K562 (cell line): Measurements from ENCODE around the gene RBM45. TPM values are rescaled to one million over a fixed set of nuclear protein-coding genes. Genes with fewer than 3 reads are reported as not detected.

Source experiments
- ATAC-seq: fragments of 200-7000 bp; cut with Tn5 transposase; 3 replicates; pipeline ENCODE4 v1.9.1; 2020; ENCODE audit warnings: moderate library complexity
- BruUV-seq: library from RNA; stranded (reverse); fragments of 400-500 nt; replicated peaks from 2 replicates; lab custom pipeline; 2021; lab: Mats Ljungman, UMichigan
- CTCF ChIA-PET: fragments of 300-600 bp; formaldehyde crosslinking; extraction: SDS; loops from one replicate; lab custom pipeline; 2021; ENCODE audit warnings: low intra/inter-chr PET ratio; lab: Yijun Ruan, JAX
- POLR2A ChIA-PET: fragments of 300-600, 350-650 bp; sonication (Branson Sonifier 250); formaldehyde crosslinking; extraction: SDS; loops from one replicate; lab custom pipeline; 2021; ENCODE audit warnings: antibody characterized with exemption, inconsistent platforms; lab: Yijun Ruan, JAX
- DNase-seq, 4 experiments: peaks; one replicate each; pipeline versions ENCODE4 v3.0.0 to v3.0.0-alpha.2; 2011 to 2018; ENCODE audit warnings: low spot score in 3 of 4, mixed read lengths in 3 of 4; ENCODE audit errors: extremely low read depth in 1 of 4
- FAIRE-seq: peaks from 2 replicates; lab custom pipeline; 2011; peaks lifted over from hg19 to GRCh38; lab: Jason Lieb, UNC
- H2AFZ ChIP-seq: 2 replicates; pipeline ENCODE4 v1.6.0; 2011; ENCODE audit warnings: low read depth, low read length, control low read depth, inconsistent platforms
- H3K27ac ChIP-seq: fragments of 200-600 bp; 3 replicates; pipeline ENCODE4 v1.8.0; 2011; ENCODE audit warnings: low read depth, mild to moderate bottlenecking, control low read depth, inconsistent platforms, low read length, moderate library complexity, mixed read lengths; ENCODE audit errors: extremely low read depth
- H3K27me3 ChIP-seq, 2 experiments: fragments of 300-600 bp in 1 of 2; 2 replicates in 1 of 2; 3 replicates in 1 of 2; pipeline versions ENCODE4 v1.6.0 to v1.8.0; 2011; ENCODE audit warnings: inconsistent platforms in 2 of 2, low read length in 2 of 2, mild to moderate bottlenecking in 1 of 2, mixed read lengths in 1 of 2, moderate library complexity in 1 of 2; ENCODE audit not compliant: control insufficient read depth in 2 of 2, insufficient read depth in 2 of 2
- H3K36me3 ChIP-seq: fragments of 300-600 bp; 3 replicates; pipeline ENCODE4 v1.8.0; 2011; ENCODE audit warnings: mild to moderate bottlenecking, low read length, inconsistent platforms; ENCODE audit not compliant: control insufficient read depth, insufficient read depth
- H3K4me1 ChIP-seq, 2 experiments: fragments of 200-600 bp in 1 of 2; replicated peaks in 1 of 2; 2 replicates in 1 of 2; 3 replicates in 1 of 2; pipeline versions ENCODE4 v1.5.1 to v1.8.0; 2011; ENCODE audit warnings: inconsistent platforms in 2 of 2, low read length in 2 of 2, mild to moderate bottlenecking in 1 of 2, mixed read lengths in 1 of 2, moderate library complexity in 1 of 2; ENCODE audit not compliant: control insufficient read depth in 2 of 2, insufficient read depth in 2 of 2
- H3K4me2 ChIP-seq: 2 replicates; pipeline ENCODE4 v1.6.1; 2011; ENCODE audit warnings: low read length, control low read depth, inconsistent platforms, mixed read lengths; ENCODE audit not compliant: insufficient read depth
- H3K4me3 ChIP-seq: fragments of 200-600 bp; sonication (generic), shearing (Covaris generic); 2 replicates; pipeline ENCODE4 v1.5.1; 2016; ENCODE audit warnings: control low read depth, inconsistent platforms
- H3K79me2 ChIP-seq: fragments of 200-600 bp; 3 replicates; pipeline ENCODE4 v1.8.0; 2011; ENCODE audit warnings: low read length, inconsistent platforms; ENCODE audit not compliant: control insufficient read depth, insufficient read depth
- H3K9ac ChIP-seq, 2 experiments: 2 replicates each; pipeline versions ENCODE4 v1.6.0 to v1.6.1; 2011; ENCODE audit warnings: low read depth in 2 of 2, low read length in 2 of 2, control low read depth in 1 of 2, inconsistent platforms in 1 of 2, mild to moderate bottlenecking in 1 of 2, mixed read lengths in 1 of 2; ENCODE audit not compliant: insufficient read depth in 1 of 2
- H3K9me1 ChIP-seq: one replicate; pipeline ENCODE4 v1.6.0; 2011; ENCODE audit warnings: inconsistent platforms, mild to moderate bottlenecking, low read length, moderate library complexity; ENCODE audit not compliant: control insufficient read depth, insufficient read depth
- H3K9me3 ChIP-seq: replicated peaks from 2 replicates; pipeline ENCODE4 v1.5.1; 2011; ENCODE audit warnings: low read depth, low read length, inconsistent platforms; ENCODE audit not compliant: control insufficient read depth, insufficient read depth
- H4K20me1 ChIP-seq: replicated peaks from 2 replicates; pipeline ENCODE4 v1.6.1; 2011; ENCODE audit warnings: low read length, inconsistent platforms, mixed read lengths; ENCODE audit not compliant: control insufficient read depth, insufficient read depth
- ESRRA ChIP-seq: fragments of 450-650 bp; IDR thresholded peaks from 2 replicates; pipeline ENCODE4 v1.6.1; 2014; ENCODE audit warnings: low read depth, mild to moderate bottlenecking, moderate library complexity, borderline replicate concordance
- GABPB1 ChIP-seq: sonication (generic); formaldehyde crosslinking; IDR thresholded peaks from 2 replicates; pipeline ENCODE4 v1.8.0; 2022; ENCODE audit warnings: mild to moderate bottlenecking, missing genetic modification reagents
- MAFK ChIP-seq: IDR thresholded peaks from 2 replicates; pipeline ENCODE4 v1.6.1; 2011; ENCODE audit warnings: low read length, improper control_type of control experiment
- ZNF695 ChIP-seq: fragments of 450-650 bp; formaldehyde crosslinking; IDR thresholded peaks from 2 replicates; pipeline ENCODE4 v1.4.0; 2020; ENCODE audit warnings: mild to moderate bottlenecking, moderate library complexity
- WGBS: fragments of 100-300 bp; shearing (Covaris generic); methylation state at CpG from one replicate; pipeline ENCODE4 v1.1.6; 2016; ENCODE audit warnings: low coverage, mixed read lengths; ENCODE audit not compliant: insufficient coverage; ENCODE audit errors: missing lambda C conversion rate; 5-methylcytosine and 5-hydroxymethylcytosine counted together
- in situ Hi-C: fragments of 300-500 bp; cut with MboI; formaldehyde crosslinking; loops from 4 replicates; pipeline ENCODE4 v1.15.0; 2018; ENCODE audit warnings: inconsistent platforms, mixed read lengths
- intact Hi-C: fragments of 100-400 bp; cut with micrococcal nuclease; formaldehyde crosslinking; loops from 2 replicates; pipeline ENCODE4 v1.14.2; 2022
- polyA plus RNA-seq, 8 experiments: library from polyadenylated mRNA; depleted of rRNA in 4 of 8; stranded (reverse) in 5 of 8; unstranded in 3 of 8; fragments of >200 nt; fragmentation: Nextera tagmentation in 2 of 8; fragmentation: Illumina TruSeq in 1 of 8; extraction: Ambion mirVana in 2 of 8; extraction: Trizol in 1 of 8; gene quantifications; 2 replicates each; pipeline versions ENCODE4 v1.2.1 to v1.2.3, GENCODE V29; 2011 to 2014; ENCODE audit warnings: inconsistent platforms in 1 of 8, missing spikeins in 1 of 8
- total RNA-seq, 7 experiments: library from RNA; depleted of rRNA in 6 of 7; stranded (reverse); fragments of >200 nt in 6 of 7; fragmentation: Illumina TruSeq in 2 of 7; extraction: Trizol in 2 of 7; gene quantifications; 2 replicates each; pipeline versions ENCODE4 v1.2.1 to v1.2.3, GENCODE V29; 2011 to 2021; ENCODE audit warnings: low replicate concordance in 1 of 7
- TF ChIP-seq, protein P1 (sequence below), 2 experiments: fragments of 450-650 bp; conservative IDR thresholded peaks; 2 replicates each; pipeline ENCODE4 v1.6.1; 2017; ENCODE audit warnings: mild to moderate bottlenecking in 2 of 2, moderate library complexity in 2 of 2
- TF ChIP-seq, protein P2 (sequence below): fragments of 200-800 bp; sonication (Bioruptor generic); IDR thresholded peaks from 2 replicates; pipeline ENCODE4 v1.6.1; 2017; ENCODE audit warnings: missing genetic modification characterization, missing compliant biosample characterization
- TF ChIP-seq, protein P3 (sequence below), 2 experiments: IDR thresholded peaks; 2 replicates each; pipeline ENCODE4 v1.6.1; 2011; ENCODE audit warnings: borderline replicate concordance in 1 of 2, control low read depth in 1 of 2, low read depth in 1 of 2, low read length in 1 of 2, mild to moderate bottlenecking in 1 of 2, mixed read lengths in 1 of 2, moderate library complexity in 1 of 2; ENCODE audit not compliant: insufficient read depth in 1 of 2, insufficient read length in 1 of 2, poor library complexity in 1 of 2, severe bottlenecking in 1 of 2; ENCODE audit errors: extremely low read depth in 1 of 2

The RBM45 gene
- total and polyA plus RNA-seq, 9 of the 15 experiments (the other 6 are each of a cell fraction or from before 2014, with no cell fraction given), result 6.7 to 22.0 (median 15.0) TPM

DNA sequence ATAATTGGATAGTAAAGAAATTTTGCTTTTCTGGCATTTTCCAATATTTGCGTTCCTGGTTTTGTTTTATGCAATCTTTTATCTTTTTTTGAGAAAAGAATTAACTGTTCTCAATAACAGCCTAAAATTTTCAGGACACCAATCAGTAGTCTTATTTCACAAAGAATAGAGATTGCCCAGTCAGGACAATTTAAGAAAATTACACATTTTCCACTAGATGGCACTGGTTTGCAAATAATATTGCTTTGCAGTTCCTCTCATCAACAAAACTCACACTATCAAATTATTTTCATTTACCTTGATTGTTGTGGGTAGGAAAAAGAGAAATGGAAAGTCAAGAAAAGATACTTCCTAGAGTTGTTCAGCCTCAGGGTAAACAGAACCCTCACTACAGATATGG is 2.4 kb upstream of the RBM45 start (continued):
- TF ChIP-seq, protein P1, sequence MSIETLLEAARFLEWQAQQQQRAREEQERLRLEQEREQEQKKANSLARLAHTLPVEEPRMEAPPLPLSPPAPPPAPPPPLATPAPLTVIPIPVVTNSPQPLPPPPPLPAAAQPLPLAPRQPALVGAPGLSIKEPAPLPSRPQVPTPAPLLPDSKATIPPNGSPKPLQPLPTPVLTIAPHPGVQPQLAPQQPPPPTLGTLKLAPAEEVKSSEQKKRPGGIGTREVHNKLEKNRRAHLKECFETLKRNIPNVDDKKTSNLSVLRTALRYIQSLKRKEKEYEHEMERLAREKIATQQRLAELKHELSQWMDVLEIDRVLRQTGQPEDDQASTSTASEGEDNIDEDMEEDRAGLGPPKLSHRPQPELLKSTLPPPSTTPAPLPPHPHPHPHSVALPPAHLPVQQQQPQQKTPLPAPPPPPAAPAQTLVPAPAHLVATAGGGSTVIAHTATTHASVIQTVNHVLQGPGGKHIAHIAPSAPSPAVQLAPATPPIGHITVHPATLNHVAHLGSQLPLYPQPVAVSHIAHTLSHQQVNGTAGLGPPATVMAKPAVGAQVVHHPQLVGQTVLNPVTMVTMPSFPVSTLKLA (conservative IDR thresholded peaks at IDR 0.05), result 0 out of 4 replicates have a peak, but pooled peaks of 1 of the 2 experiments have one; percentile 14
- peak; percentile 39; the same call in 1 of the 2 replicates for TF ChIP-seq MAFK

DNA sequence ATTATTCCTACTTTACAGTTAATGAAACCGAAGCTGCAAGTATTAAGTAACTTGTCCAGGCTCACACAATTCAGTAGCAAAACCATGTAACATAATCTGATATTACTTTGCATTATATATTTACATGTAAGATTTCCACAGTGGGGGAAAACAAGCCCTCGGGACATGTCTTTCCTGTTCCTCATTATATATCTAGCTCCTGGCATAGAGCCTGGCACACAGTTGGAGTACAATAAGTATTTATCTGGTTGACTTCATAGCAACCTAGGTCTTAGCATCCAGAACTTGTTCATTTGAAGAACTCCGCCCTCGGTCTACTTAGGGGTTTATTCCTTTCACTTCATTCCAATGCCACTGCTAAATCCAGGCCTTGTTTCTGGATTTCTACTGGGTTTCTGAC is 1.6 kb upstream of the RBM45 start:
- Histone ChIP-seq H2AFZ (no peak overlapping the region), H4K20me1 (no peaks in the 10 kb centered on the region), H3K4me2 (no peak overlapping the region), H3K4me3 (no peak overlapping the region), H3K36me3 (no peaks in the 10 kb centered on the region), H3K27ac (no peak overlapping the region), H3K9me1 (no peaks in the 10 kb centered on the region), H3K27me3 (no peaks in the 10 kb centered on the region; a peak in 1 of 5 replicates), H3K4me1 (peaks cover 10 to 16% of the 10 kb centered on the region in 2 experiments; a peak in 3 of 5 replicates), H3K9ac (no peak overlapping the region), H3K79me2 (peaks cover 16% of the 10 kb centered on the region; the same call in 2 of the 3 replicates), H3K9me3 (no peaks in the 10 kb centered on the region)
- 65% methylated on average over 4 of the region's 4 CpGs for WGBS
- intact Hi-C loops (loop anchor here (5.0 kb wide), 6 partner anchors 97 to 1642 kb away; partner anchors contain the start of gene FKBP7), in situ Hi-C loops (loop anchor here (5.0 to 10.0 kb wide), 2 partner anchors 307 to 804 kb away; no protein-coding TSS in a partner anchor)
- BruUV-seq, result no TSS peak
- ATAC-seq (no peak), DNase-seq (no peak), FAIRE-seq (no peak)
- ChIA-PET CTCF (no interaction called here), POLR2A (interaction anchor here (0.6 kb wide), 1 partner anchor 38 kb away, joined by 3 read pairs; the partner anchor contains the start of gene PDE11A)
- TF ChIP-seq ZNF695 (CRISPR knock-in tag), result no peak
- TF ChIP-seq, protein P2, sequence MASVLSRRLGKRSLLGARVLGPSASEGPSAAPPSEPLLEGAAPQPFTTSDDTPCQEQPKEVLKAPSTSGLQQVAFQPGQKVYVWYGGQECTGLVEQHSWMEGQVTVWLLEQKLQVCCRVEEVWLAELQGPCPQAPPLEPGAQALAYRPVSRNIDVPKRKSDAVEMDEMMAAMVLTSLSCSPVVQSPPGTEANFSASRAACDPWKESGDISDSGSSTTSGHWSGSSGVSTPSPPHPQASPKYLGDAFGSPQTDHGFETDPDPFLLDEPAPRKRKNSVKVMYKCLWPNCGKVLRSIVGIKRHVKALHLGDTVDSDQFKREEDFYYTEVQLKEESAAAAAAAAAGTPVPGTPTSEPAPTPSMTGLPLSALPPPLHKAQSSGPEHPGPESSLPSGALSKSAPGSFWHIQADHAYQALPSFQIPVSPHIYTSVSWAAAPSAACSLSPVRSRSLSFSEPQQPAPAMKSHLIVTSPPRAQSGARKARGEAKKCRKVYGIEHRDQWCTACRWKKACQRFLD, result no peak
- no peak for TF ChIP-seq ESRRA
- TF ChIP-seq GABPB1 (CRISPR knock-in tag), result no peak
- TF ChIP-seq, protein P3, sequence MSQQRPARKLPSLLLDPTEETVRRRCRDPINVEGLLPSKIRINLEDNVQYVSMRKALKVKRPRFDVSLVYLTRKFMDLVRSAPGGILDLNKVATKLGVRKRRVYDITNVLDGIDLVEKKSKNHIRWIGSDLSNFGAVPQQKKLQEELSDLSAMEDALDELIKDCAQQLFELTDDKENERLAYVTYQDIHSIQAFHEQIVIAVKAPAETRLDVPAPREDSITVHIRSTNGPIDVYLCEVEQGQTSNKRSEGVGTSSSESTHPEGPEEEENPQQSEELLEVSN (IDR thresholded peaks at IDR 0.05; ENCODE audit: borderline replicate concordance in 1 of 2, extremely low read depth in 1 of 2, insufficient read depth in 1 of 2, insufficient read length in 1 of 2, low read depth in 1 of 2, low read length in 1 of 2, poor library complexity in 1 of 2, severe bottlenecking in 1 of 2), result no peak
